HepG2 (cell line): Measurements from ENCODE around the gene MRPL43. TPM values are rescaled to one million over a fixed set of nuclear protein-coding genes. Genes with fewer than 3 reads are reported as not detected.

Source experiments
- ATAC-seq: fragments of 200-7000 bp; cut with Tn5 transposase; 3 replicates; pipeline ENCODE4 v1.9.1; 2020; ENCODE audit warnings: mild to moderate bottlenecking, moderate library complexity
- BruUV-seq: library from RNA; stranded (reverse); fragments of 400-500 nt; replicated peaks from 2 replicates; lab custom pipeline; 2021; lab: Mats Ljungman, UMichigan
- CTCF ChIA-PET: fragments of 300-600 bp; formaldehyde crosslinking; extraction: SDS; loops from one replicate; lab custom pipeline; 2021; ENCODE audit warnings: low total read pairs, inconsistent platforms, low intra/inter-chr PET ratio; lab: Yijun Ruan, JAX
- POLR2A ChIA-PET: fragments of 350-600 bp; sonication (Branson Sonifier 250); formaldehyde crosslinking; loops from one replicate; lab custom pipeline; 2020; ENCODE audit warnings: antibody characterized with exemption, inconsistent platforms; lab: Yijun Ruan, JAX
- DNase-seq: peaks from one replicate; pipeline ENCODE4 v3.0.0-alpha.2; 2015; ENCODE audit warnings: low spot score
- FAIRE-seq: peaks from 3 replicates; lab custom pipeline; 2011; peaks lifted over from hg19 to GRCh38; lab: Jason Lieb, UNC
- H2AFZ ChIP-seq: one replicate; pipeline ENCODE4 v1.6.1; 2011; ENCODE audit warnings: low read length, inconsistent platforms
- H3K27ac ChIP-seq: fragments of 300-600 bp; 3 replicates; pipeline ENCODE4 v1.8.0; 2011; ENCODE audit warnings: mixed run types, mild to moderate bottlenecking, mixed read lengths, low read length, inconsistent platforms; ENCODE audit not compliant: insufficient read depth; ENCODE audit errors: extremely low read length
- H3K27me3 ChIP-seq, 2 experiments: fragments of 200-600 bp in 1 of 2; 2 replicates in 1 of 2; 3 replicates in 1 of 2; pipeline versions ENCODE4 v1.6.0 to v1.8.0; 2011; ENCODE audit warnings: low read length in 2 of 2, mild to moderate bottlenecking in 2 of 2, moderate library complexity in 2 of 2, inconsistent platforms in 1 of 2; ENCODE audit not compliant: insufficient read depth in 2 of 2, control insufficient read depth in 1 of 2
- H3K36me3 ChIP-seq, 2 experiments: fragments of 200-600 bp in 1 of 2; replicated peaks in 1 of 2; 2 replicates in 1 of 2; 3 replicates in 1 of 2; pipeline versions ENCODE4 v1.5.1 to v1.8.0; 2011; ENCODE audit warnings: low read length in 2 of 2, inconsistent platforms in 1 of 2; ENCODE audit not compliant: insufficient read depth in 2 of 2, control insufficient read depth in 1 of 2
- H3K4me1 ChIP-seq: 2 replicates; pipeline ENCODE4 v1.5.1; 2012; ENCODE audit warnings: low read length, inconsistent platforms; ENCODE audit not compliant: insufficient read depth
- H3K4me2 ChIP-seq: 2 replicates; pipeline ENCODE4 v1.6.0; 2011; ENCODE audit warnings: low read depth, low read length, inconsistent platforms
- H3K4me3 ChIP-seq, 3 experiments: fragments of 200-600 bp in 1 of 3; sonication (generic), shearing (Covaris generic) in 1 of 3; replicated peaks in 1 of 3; 2 replicates each; pipeline ENCODE4 v1.5.1; 2011 to 2016; ENCODE audit warnings: low read length in 3 of 3, inconsistent platforms in 2 of 3, low read depth in 2 of 3, mild to moderate bottlenecking in 2 of 3, control low read depth in 1 of 3, mixed read lengths in 1 of 3; ENCODE audit not compliant: insufficient read depth in 1 of 3
- H3K79me2 ChIP-seq: one replicate; pipeline ENCODE4 v1.6.1; 2011; ENCODE audit warnings: low read length, inconsistent platforms; ENCODE audit not compliant: insufficient read depth
- H3K9ac ChIP-seq: 2 replicates; pipeline ENCODE4 v1.6.0; 2011; ENCODE audit warnings: mild to moderate bottlenecking, low read depth, low read length, inconsistent platforms; ENCODE audit not compliant: insufficient read depth
- H3K9me3 ChIP-seq: 2 replicates; pipeline ENCODE4 v1.5.1; 2012; ENCODE audit warnings: mild to moderate bottlenecking, low read length
- H4K20me1 ChIP-seq: 2 replicates; pipeline ENCODE4 v1.6.0; 2011; ENCODE audit warnings: inconsistent platforms, mild to moderate bottlenecking, low read length, moderate library complexity; ENCODE audit not compliant: insufficient read depth
- AGO2 ChIP-seq: fragments of 200-400 bp; formaldehyde crosslinking; optimal IDR thresholded peaks from 2 replicates; pipeline ENCODE3; 2017; ENCODE audit warnings: mild to moderate bottlenecking, low read depth, low read length, moderate library complexity
- ARID5B ChIP-seq: IDR thresholded peaks from 2 replicates; pipeline ENCODE4 v1.4.0; 2020; ENCODE audit warnings: mild to moderate bottlenecking, missing genetic modification reagents
- NFE2 ChIP-seq: sonication (generic); formaldehyde crosslinking; IDR thresholded peaks from 2 replicates; pipeline ENCODE4 v1.4.0; 2020; ENCODE audit warnings: missing genetic modification reagents
- WGBS: methylation state at CpG from one replicate; pipeline ENCODE4 v1.1.6; 2017; ENCODE audit warnings: low lambda C conversion rate; 5-methylcytosine and 5-hydroxymethylcytosine counted together
- in situ Hi-C: cut with HindIII; loops from 2 replicates; pipeline ENCODE4 v1.10.0; 2017; ENCODE audit warnings: low pct_unique_long_range_greater_than_20kb; ENCODE audit not compliant: extremely low pct_ligation_motif_present
- intact Hi-C: fragments of 100-400 bp; cut with micrococcal nuclease; formaldehyde crosslinking; loops from one replicate; pipeline ENCODE4 v1.10.0; 2022; ENCODE audit not compliant: unreplicated experiment
- polyA plus RNA-seq, 8 experiments: library from polyadenylated mRNA; depleted of rRNA in 3 of 8; stranded (reverse) in 7 of 8; unstranded in 1 of 8; fragments of >200 nt; fragmentation: Illumina TruSeq in 4 of 8; extraction: Trizol in 4 of 8; gene quantifications; 2 replicates each; pipeline versions ENCODE4 v1.2.1 to v1.2.3, GENCODE V29; 2011 to 2016; ENCODE audit warnings: low read depth in 4 of 8, missing spikeins in 1 of 8, mixed read lengths in 1 of 8; ENCODE audit not compliant: insufficient read depth in 1 of 8
- total RNA-seq, 5 experiments: library from RNA; depleted of rRNA; stranded (reverse); fragments of >200 nt; fragmentation: Illumina TruSeq; extraction: Trizol; gene quantifications; 2 replicates each; pipeline ENCODE4 v1.2.3, GENCODE V29; 2016; ENCODE audit warnings: low read depth in 1 of 5

The MRPL43 gene
- total and polyA plus RNA-seq, 2 of the 13 experiments (the other 11 are each of a cell fraction or from before 2014, with no cell fraction given) = 71.0 to 73.7 TPM

GRCh38 chr10:100978901-100979195 is 8.4 kb downstream of the MRPL43 start:
- in situ Hi-C loops = no loop called here
- CTCF ChIA-PET = no interaction called here
- TF ChIP-seq NFE2 (CRISPR knock-in tag) = no peak
- no peak for TF ChIP-seq ARID5B
- peak; percentile 49 for TF ChIP-seq AGO2
- TF ChIP-seq, all 625 proteins: peak for 1
- no peak overlapping the region for H3K9ac ChIP-seq
- DNase-seq = no peak
- H2AFZ ChIP-seq = no peak overlapping the region
- no peaks in the 10 kb centered on the region for H4K20me1 ChIP-seq
- H3K4me3 ChIP-seq = no peak overlapping the region
- H3K27ac ChIP-seq = no peak overlapping the region
- BruUV-seq = no TSS peak
- no peak overlapping the region for H3K4me2 ChIP-seq
- no peaks in the 10 kb centered on the region for H3K27me3 ChIP-seq
- intact Hi-C loops = no loop called here
- H3K36me3 ChIP-seq = peaks cover 33 to 80% of the 10 kb centered on the region in 2 experiments
- peaks cover 6% of the 10 kb centered on the region for H3K79me2 ChIP-seq
- H3K4me1 ChIP-seq = peaks cover 16% of the 10 kb centered on the region
- no peak for ATAC-seq
- no peak for FAIRE-seq
- 97% methylated on average over 7 of the region's 10 CpGs for WGBS
- H3K9me3 ChIP-seq = no peaks in the 10 kb centered on the region
- POLR2A ChIA-PET = interaction anchor here (1.7 kb wide), 1 partner anchor 19 kb away, joined by 3 read pairs; no protein-coding TSS in a partner anchor
